ENCODE measurements around the gene CCDC120.

The CCDC120 gene

GRCh38 chrX:49039598-49040375 is 19.0 kb upstream of the CCDC120 start:
- Histone ChIP-seq H3K27me3 (ENCODE audit: insufficient read depth, low read length, poor library complexity, severe bottlenecking) (no peaks in the 10 kb centered on the region), H3K4me1 (ENCODE audit: insufficient read depth, low read length, poor library complexity, severe bottlenecking) (peaks cover 25% of the 10 kb centered on the region), H2AFZ (ENCODE audit: low read length) (no peak overlapping the region), H3K9ac (ENCODE audit: low read depth, low read length, poor library complexity, severe bottlenecking) (peak overlapping the region; percentile 58), H3K36me3 (ENCODE audit: insufficient read depth, low read length) (no peaks in the 10 kb centered on the region), H4K20me1 (ENCODE audit: insufficient read depth, low read length, poor library complexity, severe bottlenecking) (no peaks in the 10 kb centered on the region), H3K4me3 (ENCODE audit: low read length, poor library complexity, severe bottlenecking) (peak overlapping the region; percentile 54), H3F3A (ENCODE audit: low read depth) (no peaks in the 10 kb centered on the region), H3K9me3 (ENCODE audit: insufficient read depth, low read depth, low read length) (no peaks in the 10 kb centered on the region), H3K4me2 (ENCODE audit: low read depth, low read length, poor library complexity, severe bottlenecking) (peak overlapping the region; percentile 88), H3K9me2 (replicated peaks; ENCODE audit: low read depth, low read length) (no peaks in the 10 kb centered on the region), H3K79me2 (ENCODE audit: insufficient read depth, low read length) (0 out of 2 replicates have a peak, but pooled peaks cover 9% of the 10 kb centered on the region)
- no peak for TF ChIP-seq EZH2phosphoT487 (IDR thresholded peaks at IDR 0.05; ENCODE audit: borderline replicate concordance)
- TF ChIP-seq CTCF (conservative IDR thresholded peaks at IDR 0.05; ENCODE audit: low read length): no peak

GRCh38 chrX:49040376-49040955 is 18.3 kb upstream of the CCDC120 start:
- TF ChIP-seq CTCF (conservative IDR thresholded peaks at IDR 0.05; ENCODE audit: low read length) (no peak), EZH2phosphoT487 (IDR thresholded peaks at IDR 0.05; ENCODE audit: borderline replicate concordance) (no peak)
- no peaks in the 10 kb centered on the region for H3K9me2 ChIP-seq (replicated peaks; ENCODE audit: low read depth, low read length)
- 0 out of 2 replicates have a peak, but pooled peaks cover 9% of the 10 kb centered on the region for H3K79me2 ChIP-seq (ENCODE audit: insufficient read depth, low read length)
- H3K4me3 ChIP-seq (ENCODE audit: low read length, poor library complexity, severe bottlenecking): no peak overlapping the region
- peak overlapping the region; percentile 88 for H3K4me2 ChIP-seq (ENCODE audit: low read depth, low read length, poor library complexity, severe bottlenecking)
- no peaks in the 10 kb centered on the region for H3K9me3 ChIP-seq (ENCODE audit: insufficient read depth, low read depth, low read length)
- H4K20me1 ChIP-seq (ENCODE audit: insufficient read depth, low read length, poor library complexity, severe bottlenecking): no peaks in the 10 kb centered on the region
- H3K9ac ChIP-seq (ENCODE audit: low read depth, low read length, poor library complexity, severe bottlenecking): no peak overlapping the region
- no peaks in the 10 kb centered on the region for H3K27me3 ChIP-seq (ENCODE audit: insufficient read depth, low read length, poor library complexity, severe bottlenecking)
- no peaks in the 10 kb centered on the region for H3K36me3 ChIP-seq (ENCODE audit: insufficient read depth, low read length)
- no peaks in the 10 kb centered on the region for H3F3A ChIP-seq (ENCODE audit: low read depth)
- H2AFZ ChIP-seq (ENCODE audit: low read length): no peak overlapping the region
- peaks cover 25% of the 10 kb centered on the region for H3K4me1 ChIP-seq (ENCODE audit: insufficient read depth, low read length, poor library complexity, severe bottlenecking)

- no peaks in the 10 kb centered on the region for H3K27me3 ChIP-seq (ENCODE audit: insufficient read depth, low read length, poor library complexity, severe bottlenecking)
- H4K20me1 ChIP-seq (ENCODE audit: insufficient read depth, low read length, poor library complexity, severe bottlenecking): no peaks in the 10 kb centered on the region
- peaks cover 25% of the 10 kb centered on the region for H3K4me1 ChIP-seq (ENCODE audit: insufficient read depth, low read length, poor library complexity, severe bottlenecking)
- H3K9me3 ChIP-seq (ENCODE audit: insufficient read depth, low read depth, low read length): no peaks in the 10 kb centered on the region
- H3K36me3 ChIP-seq (ENCODE audit: insufficient read depth, low read length): no peaks in the 10 kb centered on the region
- peak overlapping the region; percentile 81 for H3K4me3 ChIP-seq (ENCODE audit: low read length, poor library complexity, severe bottlenecking)
- no peak overlapping the region for H2AFZ ChIP-seq (ENCODE audit: low read length)
- peak overlapping the region; percentile 75 for H3K4me2 ChIP-seq (ENCODE audit: low read depth, low read length, poor library complexity, severe bottlenecking)
- no peak for TF ChIP-seq EZH2phosphoT487 (IDR thresholded peaks at IDR 0.05; ENCODE audit: borderline replicate concordance)
- no peak for TF ChIP-seq CTCF (conservative IDR thresholded peaks at IDR 0.05; ENCODE audit: low read length)
- H3K9me2 ChIP-seq (replicated peaks; ENCODE audit: low read depth, low read length): no peaks in the 10 kb centered on the region
- no peaks in the 10 kb centered on the region for H3F3A ChIP-seq (ENCODE audit: low read depth)
- H3K79me2 ChIP-seq (ENCODE audit: insufficient read depth, low read length): 0 out of 2 replicates have a peak, but pooled peaks cover 9% of the 10 kb centered on the region
- peak overlapping the region; percentile 82 for H3K9ac ChIP-seq (ENCODE audit: low read depth, low read length, poor library complexity, severe bottlenecking)
Observed at GRCh38 chrX:49041744-49042580, 16.8 kb upstream of the CCDC120 start.
